Endothelial cell of umbilical vein (primary cell): ENCODE data around the gene PHLPP1. TPM values are rescaled to one million over a fixed set of nuclear protein-coding genes. Genes with fewer than 3 reads are reported as not detected.

ENCODE experiments used
- BruUV-seq: library from RNA; stranded (reverse); fragments of 400-500 nt; replicated peaks from 2 replicates; lab custom pipeline; 2021; lab: Mats Ljungman, UMichigan
- CTCF ChIA-PET: fragments of 300-600, 350-600 bp; sonication (Branson Sonifier 250); formaldehyde crosslinking; loops from one replicate; lab custom pipeline; 2021; ENCODE audit warnings: antibody characterized with exemption, inconsistent platforms; lab: Charles Lee
- POLR2A ChIA-PET: fragments of 300-600, 350-600 bp; sonication (Branson Sonifier 250); formaldehyde crosslinking; loops from one replicate; lab custom pipeline; 2021; ENCODE audit warnings: antibody characterized with exemption, inconsistent platforms; lab: Charles Lee
- DNase-seq: peaks from one replicate; pipeline ENCODE4 v3.0.0-alpha.2; 2011; ENCODE audit warnings: low read depth, low spot score
- FAIRE-seq: peaks from 2 replicates; lab custom pipeline; 2011; peaks lifted over from hg19 to GRCh38; lab: Jason Lieb, UNC
- H2AFZ ChIP-seq: 2 replicates; pipeline ENCODE4 v1.6.0; 2012; ENCODE audit warnings: low read depth, low read length, control low read depth, inconsistent platforms
- H3K27ac ChIP-seq: 2 replicates; pipeline ENCODE4 v1.5.1; 2011; ENCODE audit warnings: low read depth, mild to moderate bottlenecking, control low read depth, low read length, moderate library complexity; ENCODE audit not compliant: insufficient read depth
- H3K27me3 ChIP-seq, 2 experiments: 2 replicates each; pipeline versions ENCODE4 v1.6.0 to v1.6.1; 2011; ENCODE audit warnings: low read length in 2 of 2, mixed read lengths in 1 of 2; ENCODE audit not compliant: control insufficient read depth in 2 of 2, insufficient read depth in 2 of 2
- H3K36me3 ChIP-seq, 2 experiments: 2 replicates in 1 of 2; 3 replicates in 1 of 2; pipeline ENCODE4 v1.5.1; 2011; ENCODE audit warnings: low read length in 2 of 2, mild to moderate bottlenecking in 1 of 2, moderate library complexity in 1 of 2; ENCODE audit not compliant: control insufficient read depth in 2 of 2, insufficient read depth in 2 of 2; ENCODE audit errors: extremely low read depth in 1 of 2
- H3K4me1 ChIP-seq: 3 replicates; pipeline ENCODE4 v1.5.1; 2011; ENCODE audit warnings: mild to moderate bottlenecking, low read length; ENCODE audit not compliant: control insufficient read depth, insufficient read depth; ENCODE audit errors: extremely low read depth
- H3K4me2 ChIP-seq: 2 replicates; pipeline ENCODE4 v1.6.1; 2011; ENCODE audit warnings: low read length, control low read depth, mixed read lengths; ENCODE audit not compliant: insufficient read depth
- H3K4me3 ChIP-seq, 3 experiments: fragments of 200-600 bp in 1 of 3; sonication (generic), shearing (Covaris generic) in 1 of 3; replicated peaks in 1 of 3; 2 replicates each; pipeline ENCODE4 v1.5.1; 2011 to 2016; ENCODE audit warnings: control low read depth in 3 of 3, low read length in 3 of 3, mild to moderate bottlenecking in 2 of 3, inconsistent platforms in 1 of 3, low read depth in 1 of 3, moderate library complexity in 1 of 3; ENCODE audit not compliant: insufficient read depth in 1 of 3
- H3K79me2 ChIP-seq: 2 replicates; pipeline ENCODE4 v1.6.0; 2012; ENCODE audit warnings: low read length, inconsistent platforms; ENCODE audit not compliant: control insufficient read depth, insufficient read depth
- H3K9ac ChIP-seq: replicated peaks from 2 replicates; pipeline ENCODE3; 2011; ENCODE audit warnings: low read length, control low read depth; ENCODE audit not compliant: insufficient read depth; ENCODE audit errors: extremely low read depth
- H3K9me1 ChIP-seq: replicated peaks from 3 replicates; pipeline ENCODE4 v1.6.0; 2011; ENCODE audit warnings: mild to moderate bottlenecking, low read length; ENCODE audit not compliant: control insufficient read depth, insufficient read depth; ENCODE audit errors: extremely low read depth
- H3K9me3 ChIP-seq: replicated peaks from 2 replicates; pipeline ENCODE4 v1.5.1; 2012; ENCODE audit warnings: low read length, inconsistent platforms; ENCODE audit not compliant: control insufficient read depth, insufficient read depth
- H4K20me1 ChIP-seq: replicated peaks from 2 replicates; pipeline ENCODE3; 2011; ENCODE audit warnings: mild to moderate bottlenecking, low read length; ENCODE audit not compliant: control insufficient read depth, insufficient read depth; ENCODE audit errors: extremely low read depth
- CTCF ChIP-seq, 2 donors: IDR thresholded peaks; 1 replicate in 1 of 2; 2 replicates in 1 of 2; pipeline ENCODE4 v1.5.1; 2011; ENCODE audit warnings: low read length in 2 of 2, mild to moderate bottlenecking in 2 of 2, moderate library complexity in 2 of 2, control low read depth in 1 of 2, inconsistent platforms in 1 of 2, low read depth in 1 of 2; ENCODE audit not compliant: insufficient read depth in 1 of 2; ENCODE audit errors: extremely low read depth in 1 of 2
- EZH2 ChIP-seq: IDR thresholded peaks from 2 replicates; pipeline ENCODE4 v1.6.1; 2012; ENCODE audit warnings: borderline replicate concordance, low read depth, mild to moderate bottlenecking, moderate library complexity, low read length, inconsistent platforms; ENCODE audit not compliant: severe bottlenecking
- FOS ChIP-seq: IDR thresholded peaks from 2 replicates; pipeline ENCODE4 v1.6.1; 2011; ENCODE audit warnings: mild to moderate bottlenecking, low read length, moderate library complexity, borderline replicate concordance; ENCODE audit not compliant: insufficient read depth
- GATA2 ChIP-seq: IDR thresholded peaks from 2 replicates; pipeline ENCODE4 v1.7.0; 2011; ENCODE audit warnings: low read depth, mild to moderate bottlenecking, moderate library complexity, mixed read lengths, low read length; ENCODE audit not compliant: insufficient read length, insufficient read depth
- JUN ChIP-seq: IDR thresholded peaks from 2 replicates; pipeline ENCODE4 v1.6.1; 2011; ENCODE audit warnings: borderline replicate concordance, low read depth; ENCODE audit not compliant: insufficient read length, insufficient read depth
- MAX ChIP-seq: IDR thresholded peaks from 2 replicates; pipeline ENCODE4 v1.6.1; 2011; ENCODE audit not compliant: insufficient read depth, insufficient read length
- MYC ChIP-seq: IDR thresholded peaks from one replicate; pipeline ENCODE4 v1.6.1; 2011; ENCODE audit warnings: mild to moderate bottlenecking, low read depth, low read length
- POLR2A ChIP-seq: IDR thresholded peaks from 2 replicates; pipeline ENCODE4 v1.6.1; 2012; ENCODE audit warnings: low read depth, mild to moderate bottlenecking, control low read depth, low read length
- POLR2AphosphoS5 ChIP-seq: IDR thresholded peaks from 2 replicates; pipeline ENCODE4 v1.6.1; 2012; ENCODE audit warnings: low read depth, mild to moderate bottlenecking, control low read depth, low read length, moderate library complexity; ENCODE audit not compliant: insufficient read depth
- dilution Hi-C: fragments of 300-500 bp; cut with MboI; formaldehyde crosslinking; loops from one replicate; pipeline ENCODE4 v1.15.0; 2019; ENCODE audit warnings: low sequenced_read_pairs; ENCODE audit not compliant: extremely low pct_ligation_motif_present
- intact Hi-C: fragments of 100-400 bp; cut with micrococcal nuclease; formaldehyde crosslinking; loops from one replicate; pipeline ENCODE4 v1.10.0; 2022
- polyA plus RNA-seq, 4 experiments: library from polyadenylated mRNA; depleted of rRNA in 3 of 4; stranded (reverse) in 3 of 4; unstranded in 1 of 4; fragments of >200 nt; gene quantifications; 2 replicates each; pipeline versions ENCODE4 v1.2.1 to v1.2.3, GENCODE V29; 2011 to 2012; ENCODE audit warnings: missing spikeins in 1 of 4
- total RNA-seq: library from RNA; stranded (reverse); gene quantifications from 2 replicates; pipeline ENCODE4 v1.2.3, GENCODE V29; 2021

Gene PHLPP1
- total and polyA plus RNA-seq, 2 donors (not counting 3 experiments of a cell fraction or from before 2014, with no cell fraction given), result 4.0 to 10.8 TPM

GRCh38 chr18:63000839-63001238, 285.5 kb downstream of the PHLPP1 start:
- no peak for FAIRE-seq
- no peak for DNase-seq
- H3K36me3 ChIP-seq, result no peaks in the 10 kb centered on the region
- peaks cover 0 to 1% of the 10 kb centered on the region in 2 experiments for H3K27me3 ChIP-seq
- no peak overlapping the region for H3K4me2 ChIP-seq
- no peaks in the 10 kb centered on the region for H3K9me3 ChIP-seq
- dilution Hi-C loops, result no loop called here
- TF ChIP-seq EZH2 (no peak), JUN (no peak), MAX (no peak), CTCF (IDR thresholded peaks at IDR 0.05; ENCODE audit: extremely low read depth in 1 of 2, insufficient read depth in 1 of 2, low read depth in 1 of 2, low read length in 2 of 2) (no peak), FOS (no peak), GATA2 (no peak), POLR2A (no peak), MYC (no peak), POLR2AphosphoS5 (no peak)
- H2AFZ ChIP-seq, result no peak overlapping the region
- H3K27ac ChIP-seq, result no peak overlapping the region
- no peaks in the 10 kb centered on the region for H3K9me1 ChIP-seq
- peaks cover 10% of the 10 kb centered on the region for H3K4me1 ChIP-seq
- no peaks in the 10 kb centered on the region for H3K79me2 ChIP-seq
- H3K9ac ChIP-seq, result no peak overlapping the region
- no peak overlapping the region for H3K4me3 ChIP-seq
- H4K20me1 ChIP-seq, result no peaks in the 10 kb centered on the region
- ChIA-PET CTCF (interaction anchor here (1.6 to 1.7 kb wide), 3 partner anchors 19 to 438 kb away, joined by 3 to 8 read pairs (median 4); no protein-coding TSS in a partner anchor), POLR2A (no interaction called here)
- no TSS peak for BruUV-seq
- intact Hi-C loops, result no loop called here
